CD4-positive, alpha-beta T cell treated with Interleukin-6 at 100 ng/mL for 8 hours (primary cell): ENCODE data around the gene COL17A1.

ENCODE experiments used
- DNase-seq: peaks from one replicate; pipeline ENCODE4 v3.0.0-alpha.2; 2020; ENCODE audit warnings: mixed read lengths, low spot score

Gene COL17A1

GRCh38 chr10:103985726-103986125 is 100.0 kb downstream of the COL17A1 start:
- no peak for DNase-seq

- DNase-seq, result peak; percentile 49
These were observed 102.2 kb downstream of the COL17A1 start for GRCh38 chr10:103983367-103983911.

GRCh38 chr10:103982639-103983038 is 103.0 kb downstream of the COL17A1 start:
- DNase-seq, result no peak
